Measurements from ENCODE around the gene HEXIM2.

- TF ChIP-seq CTCF (IDR thresholded peaks at IDR 0.05; ENCODE audit: insufficient read depth, low read length) = no peak
- TF ChIP-seq SPI1 (IDR thresholded peaks at IDR 0.05; ENCODE audit: borderline replicate concordance, low read depth) = no peak
- TF ChIP-seq GABPA (IDR thresholded peaks at IDR 0.05; ENCODE audit: low read depth) = no peak
Observed at GRCh38 chr17:45121055-45121454, 40.6 kb upstream of the HEXIM2 start.
